Measurements from ENCODE around the gene CNNM4.

Gene CNNM4

DNA sequence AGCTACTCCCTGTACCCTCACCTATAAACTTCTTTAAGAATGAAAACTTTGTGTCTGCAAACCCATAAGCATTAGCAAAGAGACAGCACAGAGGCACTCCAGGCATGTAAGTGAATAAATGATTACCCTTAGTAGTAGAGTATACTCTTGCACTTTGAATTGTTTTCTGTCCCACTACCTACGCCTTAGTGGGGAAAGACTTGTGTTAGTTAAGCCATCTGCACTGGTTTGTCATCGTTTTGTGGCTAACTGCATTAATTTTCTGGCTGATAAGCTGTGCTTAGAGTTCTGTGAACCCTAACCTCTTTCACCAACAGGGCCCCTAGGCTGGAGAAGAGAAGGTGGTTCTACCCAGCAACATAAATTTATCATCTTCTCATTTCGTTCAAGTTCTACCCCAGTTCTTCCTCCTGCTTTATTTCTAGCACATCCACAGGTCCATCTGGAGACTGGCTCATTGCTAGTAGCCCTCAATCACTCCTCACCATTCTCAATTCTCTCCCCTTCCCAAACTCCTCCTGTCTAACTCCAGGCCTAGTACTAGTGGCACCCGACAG lies 21.5 kb upstream of the CNNM4 start:
- H3K27ac ChIP-seq (ENCODE audit: insufficient read depth in 1 of 2, low read depth in 1 of 2, low read length in 2 of 2, poor library complexity in 1 of 2, severe bottlenecking in 2 of 2), result peak overlapping the region; percentile 79 to 92
- peaks cover 3 to 28% (median 23%) of the 10 kb centered on the region in 4 experiments for H3K36me3 ChIP-seq (ENCODE audit: control insufficient read depth in 4 of 4, insufficient read depth in 4 of 4, low read length in 3 of 4)
- peak overlapping the region; percentile 81 to 97 (median 92) for H3K4me3 ChIP-seq (ENCODE audit: control insufficient read depth in 1 of 7, extremely low read depth in 1 of 7, insufficient read depth in 4 of 7, low read depth in 2 of 7, low read length in 6 of 7)
- DNase-seq, result peak in 2 of 3 donors; percentile 9 to 24
- CTCF ChIA-PET, result interaction anchor here (0.7 to 2.1 kb wide), 6 partner anchors 9 to 62 kb away, joined by 3 to 12 read pairs (median 4); partner anchors contain the start of gene CNNM4
- WGBS (ENCODE audit: insufficient coverage), result 42% methylated on average over 2 of the region's 4 CpGs
- H3K27me3 ChIP-seq (replicated peaks in 2 of 5; ENCODE audit: control insufficient read depth in 4 of 5, insufficient read depth in 5 of 5, low read length in 4 of 5), result no peaks in the 10 kb centered on the region
- H3K9me3 ChIP-seq (ENCODE audit: control extremely low read depth in 1 of 5, control insufficient read depth in 4 of 5, insufficient read depth in 2 of 5, low read depth in 1 of 5, low read length in 4 of 5), result no peaks in the 10 kb centered on the region
- peaks cover 9 to 20% (median 14%) of the 10 kb centered on the region in 4 experiments for H3K4me1 ChIP-seq (ENCODE audit: control extremely low read depth in 1 of 4, control insufficient read depth in 4 of 4, insufficient read depth in 4 of 4, low read length in 3 of 4)
- POLR2A ChIA-PET, result no interaction called here

DNA sequence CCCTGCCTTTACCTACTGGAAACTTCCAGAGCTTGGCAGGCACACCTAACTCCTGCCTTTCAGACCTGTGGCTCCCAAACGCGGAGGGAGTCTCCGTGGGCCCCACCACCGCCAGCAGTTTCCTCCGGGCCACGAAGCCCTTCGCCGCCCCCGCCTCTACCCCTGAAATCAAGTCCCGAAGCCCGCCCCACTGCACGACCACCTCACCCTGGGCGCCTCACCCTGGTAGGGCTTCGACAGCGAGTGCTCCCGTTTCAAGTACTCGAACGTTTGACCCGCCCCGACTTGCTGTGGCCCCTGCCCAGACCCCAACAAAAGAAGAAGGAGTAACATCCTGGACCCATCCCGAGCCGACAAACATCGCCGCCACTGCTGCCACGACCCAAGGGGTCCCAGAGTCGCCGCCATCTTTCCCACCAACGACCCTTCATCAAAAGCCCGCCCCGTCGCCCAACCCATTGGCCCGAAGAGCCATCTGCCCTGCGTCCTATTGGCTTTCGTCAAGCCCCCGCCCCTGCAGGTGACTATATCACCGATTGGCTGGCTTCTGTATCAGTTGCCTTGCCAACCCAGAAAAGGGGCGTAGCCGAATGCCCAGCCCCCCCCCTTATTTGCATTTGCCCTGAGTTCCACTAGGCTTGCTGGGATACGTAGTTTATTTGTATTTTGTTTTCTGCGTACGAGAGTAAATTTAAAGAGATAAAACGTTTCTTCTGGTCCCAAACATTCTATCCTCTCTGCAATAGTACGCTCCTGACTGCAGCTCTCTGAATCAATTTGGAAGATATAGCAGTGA lies 20.9 kb upstream of the CNNM4 start, which contains the start of gene LMAN2L:
TSS of gene LMAN2L (minus strand) at position 432 of the 796 bp plus-strand sequence. CDS start at position 408, 24 bp downstream.
- POLR2A ChIA-PET, result no interaction called here

DNA sequence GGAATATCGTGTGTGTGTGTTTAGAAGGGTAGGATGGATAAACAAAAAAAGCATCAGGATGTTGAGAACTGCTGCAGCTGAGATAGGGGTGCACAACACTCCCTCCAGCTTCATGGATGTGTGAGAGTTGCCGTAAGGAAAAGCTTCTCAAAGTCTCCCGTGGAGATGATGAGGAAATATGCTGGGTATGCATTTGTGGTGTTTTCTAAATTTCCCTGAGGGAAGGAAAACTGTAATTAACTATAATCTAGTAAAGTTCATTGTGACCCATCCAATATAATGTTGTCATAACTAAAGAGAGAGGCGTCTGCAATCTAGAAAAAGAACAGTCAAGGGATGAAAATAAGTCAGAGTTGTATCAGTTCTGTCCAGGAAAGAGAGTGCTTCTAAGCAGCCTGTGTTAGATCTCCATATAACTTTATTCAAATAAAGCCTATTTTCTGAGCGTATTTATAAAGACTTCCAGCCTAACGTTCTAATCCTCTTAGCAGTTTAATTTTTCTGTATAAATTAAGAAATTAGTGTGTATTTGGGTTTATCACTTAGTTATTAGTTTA lies 13.6 kb upstream of the CNNM4 start:
- Histone ChIP-seq H3K27ac (ENCODE audit: insufficient read depth in 1 of 2, low read depth in 1 of 2, low read length in 2 of 2, poor library complexity in 1 of 2, severe bottlenecking in 2 of 2) (no peak overlapping the region), H3K27me3 (replicated peaks in 2 of 5; ENCODE audit: control insufficient read depth in 4 of 5, insufficient read depth in 5 of 5, low read length in 4 of 5) (no peaks in the 10 kb centered on the region), H3K4me1 (ENCODE audit: control extremely low read depth in 1 of 4, control insufficient read depth in 4 of 4, insufficient read depth in 4 of 4, low read length in 3 of 4) (peaks cover 0 to 9% (median 0%) of the 10 kb centered on the region in 4 experiments), H3K9me3 (ENCODE audit: control extremely low read depth in 1 of 5, control insufficient read depth in 4 of 5, insufficient read depth in 2 of 5, low read depth in 1 of 5, low read length in 4 of 5) (no peaks in the 10 kb centered on the region), H3K4me3 (ENCODE audit: control insufficient read depth in 1 of 7, extremely low read depth in 1 of 7, insufficient read depth in 4 of 7, low read depth in 2 of 7, low read length in 6 of 7) (no peak overlapping the region), H3K36me3 (ENCODE audit: control insufficient read depth in 4 of 4, insufficient read depth in 4 of 4, low read length in 3 of 4) (no peaks in the 10 kb centered on the region)
- POLR2A ChIA-PET, result no interaction called here
- CTCF ChIA-PET, result interaction anchor here (0.8 kb wide), 1 partner anchor 16 kb away, joined by 3 read pairs; no protein-coding TSS in a partner anchor
- 88% methylated on average over 2 of the region's 6 CpGs for WGBS (ENCODE audit: insufficient coverage)
- no peak for DNase-seq

More for the DNA sequence above, 20.9 kb upstream of the CNNM4 start, which contains the start of gene LMAN2L:
- peak; percentile 96 to 99 (median 99) for DNase-seq
- H3K27me3 ChIP-seq (replicated peaks in 2 of 5; ENCODE audit: control insufficient read depth in 4 of 5, insufficient read depth in 5 of 5, low read length in 4 of 5), result no peaks in the 10 kb centered on the region
- peaks cover 9 to 20% (median 14%) of the 10 kb centered on the region in 4 experiments for H3K4me1 ChIP-seq (ENCODE audit: control extremely low read depth in 1 of 4, control insufficient read depth in 4 of 4, insufficient read depth in 4 of 4, low read length in 3 of 4)
- CTCF ChIA-PET, result interaction anchor here (0.9 to 2.1 kb wide), 2 partner anchors 21 to 61 kb away, joined by 3 to 12 read pairs; partner anchors contain the start of gene CNNM4
- H3K9me3 ChIP-seq (ENCODE audit: control extremely low read depth in 1 of 5, control insufficient read depth in 4 of 5, insufficient read depth in 2 of 5, low read depth in 1 of 5, low read length in 4 of 5), result no peaks in the 10 kb centered on the region
- H3K36me3 ChIP-seq (ENCODE audit: control insufficient read depth in 4 of 4, insufficient read depth in 4 of 4, low read length in 3 of 4), result peaks cover 0 to 21% (median 17%) of the 10 kb centered on the region in 4 experiments
- H3K4me3 ChIP-seq (ENCODE audit: control insufficient read depth in 1 of 7, extremely low read depth in 1 of 7, insufficient read depth in 4 of 7, low read depth in 2 of 7, low read length in 6 of 7), result peak within 1 kb of the TSS; percentile 81 to 97 (median 92)
- peak within 1 kb of the TSS; percentile 79 to 92 for H3K27ac ChIP-seq (ENCODE audit: insufficient read depth in 1 of 2, low read depth in 1 of 2, low read length in 2 of 2, poor library complexity in 1 of 2, severe bottlenecking in 2 of 2)
- 0% methylated on average over 22 of the region's 43 CpGs for WGBS (ENCODE audit: insufficient coverage)

DNA sequence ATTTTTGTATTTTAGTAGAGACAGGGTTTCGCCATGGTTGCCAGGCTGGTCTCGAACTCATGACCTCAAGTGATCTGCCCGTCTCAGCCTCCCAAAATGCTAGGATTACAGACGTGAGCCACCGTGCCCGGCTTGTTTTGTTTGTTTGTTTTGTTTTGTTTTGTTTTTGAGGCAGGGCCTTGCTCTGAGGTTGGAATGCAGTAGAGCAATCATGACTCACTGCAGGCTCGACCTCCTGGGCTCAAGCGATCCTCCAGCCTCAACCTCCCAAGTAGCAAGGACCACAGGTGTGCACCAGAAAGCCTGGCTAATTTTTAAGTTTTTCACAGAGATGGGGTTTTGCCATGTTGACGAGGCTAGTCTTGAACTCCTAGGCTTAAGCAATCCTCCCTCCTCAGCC lies 8.9 kb upstream of the CNNM4 start:
- POLR2A ChIA-PET, result no interaction called here
- no peak for DNase-seq
- Histone ChIP-seq H3K4me3 (ENCODE audit: control insufficient read depth in 1 of 7, extremely low read depth in 1 of 7, insufficient read depth in 4 of 7, low read depth in 2 of 7, low read length in 6 of 7) (no peak overlapping the region), H3K27ac (ENCODE audit: insufficient read depth in 1 of 2, low read depth in 1 of 2, low read length in 2 of 2, poor library complexity in 1 of 2, severe bottlenecking in 2 of 2) (no peak overlapping the region), H3K27me3 (replicated peaks in 2 of 5; ENCODE audit: control insufficient read depth in 4 of 5, insufficient read depth in 5 of 5, low read length in 4 of 5) (no peaks in the 10 kb centered on the region), H3K9me3 (ENCODE audit: control extremely low read depth in 1 of 5, control insufficient read depth in 4 of 5, insufficient read depth in 2 of 5, low read depth in 1 of 5, low read length in 4 of 5) (no peaks in the 10 kb centered on the region), H3K4me1 (ENCODE audit: control extremely low read depth in 1 of 4, control insufficient read depth in 4 of 4, insufficient read depth in 4 of 4, low read length in 3 of 4) (peaks cover 0 to 9% (median under 1%) of the 10 kb centered on the region in 4 experiments), H3K36me3 (ENCODE audit: control insufficient read depth in 4 of 4, insufficient read depth in 4 of 4, low read length in 3 of 4) (no peaks in the 10 kb centered on the region)
- CTCF ChIA-PET, result interaction anchor here (0.6 to 1.0 kb wide), 3 partner anchors 8 to 105 kb away, joined by 3 to 4 read pairs (median 3); no protein-coding TSS in a partner anchor
- 92% methylated on average over 4 of the region's 9 CpGs for WGBS (ENCODE audit: insufficient coverage)

DNA sequence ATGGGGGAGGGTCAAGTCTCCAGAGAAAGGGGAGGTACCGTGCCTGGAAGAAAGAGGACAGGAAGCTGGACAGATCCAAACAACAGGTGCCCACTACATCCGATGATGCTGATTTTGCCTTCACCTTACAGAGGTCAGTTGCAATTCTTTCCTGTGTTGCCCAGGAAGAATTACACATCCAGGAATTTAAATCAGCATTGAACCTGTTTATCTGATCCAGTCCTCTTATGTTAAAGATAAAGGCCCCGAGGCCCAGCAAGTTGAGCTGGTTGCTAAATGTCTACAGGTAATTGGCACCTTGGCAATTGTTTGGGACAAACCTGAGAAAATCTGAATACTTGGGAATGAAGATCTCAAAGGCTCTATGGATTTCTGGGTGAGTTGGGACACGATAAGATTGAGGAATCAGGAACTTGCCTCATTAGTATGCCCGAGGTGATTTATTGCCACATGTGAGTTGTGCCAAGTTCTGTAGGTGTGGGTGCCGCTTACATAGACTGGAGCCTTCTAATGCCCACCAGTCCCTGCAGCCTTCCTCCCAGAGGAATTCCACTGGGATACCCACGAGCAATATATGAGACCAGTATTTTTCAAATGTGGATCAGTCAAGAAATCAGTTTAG lies 6.9 kb upstream of the CNNM4 start:
- no peaks in the 10 kb centered on the region for H3K36me3 ChIP-seq (ENCODE audit: control insufficient read depth in 4 of 4, insufficient read depth in 4 of 4, low read length in 3 of 4)
- H3K27me3 ChIP-seq (replicated peaks in 2 of 5; ENCODE audit: control insufficient read depth in 4 of 5, insufficient read depth in 5 of 5, low read length in 4 of 5), result no peaks in the 10 kb centered on the region
- no peaks in the 10 kb centered on the region for H3K9me3 ChIP-seq (ENCODE audit: control extremely low read depth in 1 of 5, control insufficient read depth in 4 of 5, insufficient read depth in 2 of 5, low read depth in 1 of 5, low read length in 4 of 5)
- H3K4me3 ChIP-seq (ENCODE audit: control insufficient read depth in 1 of 7, extremely low read depth in 1 of 7, insufficient read depth in 4 of 7, low read depth in 2 of 7, low read length in 6 of 7), result no peak overlapping the region
- CTCF ChIA-PET, result interaction anchor here (1.4 to 1.6 kb wide), 2 partner anchors 9 to 11 kb away, joined by 3 to 6 read pairs; no protein-coding TSS in a partner anchor
- peaks cover 0 to 6% (median 1%) of the 10 kb centered on the region in 4 experiments for H3K4me1 ChIP-seq (ENCODE audit: control extremely low read depth in 1 of 4, control insufficient read depth in 4 of 4, insufficient read depth in 4 of 4, low read length in 3 of 4)
- DNase-seq, result no peak
- POLR2A ChIA-PET, result no interaction called here
- H3K27ac ChIP-seq (ENCODE audit: insufficient read depth in 1 of 2, low read depth in 1 of 2, low read length in 2 of 2, poor library complexity in 1 of 2, severe bottlenecking in 2 of 2), result no peak overlapping the region
- WGBS (ENCODE audit: insufficient coverage), result 67% methylated on average over 3 of the region's 7 CpGs

GRCh38 chr2:96754317-96754716 lies 6.4 kb upstream of the CNNM4 start:
- H3K9me3 ChIP-seq (ENCODE audit: control extremely low read depth in 1 of 5, control insufficient read depth in 4 of 5, insufficient read depth in 2 of 5, low read depth in 1 of 5, low read length in 4 of 5), result no peaks in the 10 kb centered on the region
- peaks cover 2 to 11% (median 5%) of the 10 kb centered on the region in 4 experiments for H3K4me1 ChIP-seq (ENCODE audit: control extremely low read depth in 1 of 4, control insufficient read depth in 4 of 4, insufficient read depth in 4 of 4, low read length in 3 of 4)
- no peaks in the 10 kb centered on the region for H3K36me3 ChIP-seq (ENCODE audit: control insufficient read depth in 4 of 4, insufficient read depth in 4 of 4, low read length in 3 of 4)
- H3K27me3 ChIP-seq (replicated peaks in 2 of 5; ENCODE audit: control insufficient read depth in 4 of 5, insufficient read depth in 5 of 5, low read length in 4 of 5), result no peaks in the 10 kb centered on the region
- H3K4me3 ChIP-seq (ENCODE audit: control insufficient read depth in 1 of 7, extremely low read depth in 1 of 7, insufficient read depth in 4 of 7, low read depth in 2 of 7, low read length in 6 of 7), result no peak overlapping the region
- no peak overlapping the region for H3K27ac ChIP-seq (ENCODE audit: insufficient read depth in 1 of 2, low read depth in 1 of 2, low read length in 2 of 2, poor library complexity in 1 of 2, severe bottlenecking in 2 of 2)
- CTCF ChIA-PET, result interaction anchor here (1.4 to 1.6 kb wide), 2 partner anchors 9 to 10 kb away, joined by 3 to 6 read pairs; no protein-coding TSS in a partner anchor
- no peak for DNase-seq
- POLR2A ChIA-PET, result no interaction called here
